Right lung (tissue), 10 donors: ENCODE measurements around the gene OR52I1. TPM values are rescaled to one million over a fixed set of nuclear protein-coding genes. Genes with fewer than 3 reads are reported as not detected.

Experiments used
- DNase-seq, 2 donors: peaks; one replicate each; pipeline ENCODE4 v3.0.0-alpha.2; 2013
- long read RNA-seq, 8 donors: transcript quantifications; one replicate each; lab custom pipeline, GENCODE V29; 2026
- polyA plus RNA-seq, 5 donors: library from polyadenylated mRNA; unstranded; fragments of 120-200 nt; gene quantifications; one replicate each; pipeline versions ENCODE4 v1.2.1 to v1.2.3, GENCODE V29; 2013; ENCODE audit warnings: inconsistent platforms in 1 of 5, low replicate concordance in 1 of 5; ENCODE audit not compliant: insufficient read length in 5 of 5, insufficient read depth in 1 of 5

Gene OR52I1, protein sequence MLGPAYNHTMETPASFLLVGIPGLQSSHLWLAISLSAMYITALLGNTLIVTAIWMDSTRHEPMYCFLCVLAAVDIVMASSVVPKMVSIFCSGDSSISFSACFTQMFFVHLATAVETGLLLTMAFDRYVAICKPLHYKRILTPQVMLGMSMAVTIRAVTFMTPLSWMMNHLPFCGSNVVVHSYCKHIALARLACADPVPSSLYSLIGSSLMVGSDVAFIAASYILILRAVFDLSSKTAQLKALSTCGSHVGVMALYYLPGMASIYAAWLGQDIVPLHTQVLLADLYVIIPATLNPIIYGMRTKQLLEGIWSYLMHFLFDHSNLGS
- under 1 TPM; 0.04 to 0.12 (median 0.10) TPM for polyA plus RNA-seq
- long read RNA-seq, donor 1: 0 reads
- long read RNA-seq, donor 2: 0 reads
- long read RNA-seq, donor 3: 0 reads
- long read RNA-seq, donor 4: 0 reads
- long read RNA-seq, donor 5: 0 reads
- long read RNA-seq, donor 6, partial matches to known transcripts: 0 of 1 reads
- long read RNA-seq, donor 6, other reads (novel, unspliced or antisense): 0 of 1 reads
- long read RNA-seq, donor 7, partial matches to known transcripts: 0 of 1 reads
- long read RNA-seq, donor 7, other reads (novel, unspliced or antisense): 0 of 1 reads
- long read RNA-seq, donor 8: 0 reads

DNA sequence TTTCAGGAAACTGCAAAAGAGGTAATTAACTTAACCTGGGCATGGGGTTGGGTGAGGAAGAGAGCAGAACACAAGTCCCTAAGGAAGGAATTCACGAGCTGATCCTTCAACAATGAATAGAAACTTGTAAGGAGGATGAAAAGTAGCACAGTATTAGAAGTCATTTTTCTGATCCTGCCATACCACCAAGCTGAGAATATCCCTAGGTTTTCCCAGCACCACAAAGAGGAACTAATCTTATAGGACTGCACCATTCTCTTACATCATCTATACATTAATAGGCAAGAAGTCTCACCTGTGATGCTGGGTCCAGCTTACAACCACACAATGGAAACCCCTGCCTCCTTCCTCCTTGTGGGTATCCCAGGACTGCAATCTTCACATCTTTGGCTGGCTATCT, at the start of gene OR52I1:
Gene OR52I1 (plus strand): TSS at position 301 of the 400 bp plus-strand sequence. CDS start 0 bp downstream, at position 301.
- no peak for DNase-seq

DNA sequence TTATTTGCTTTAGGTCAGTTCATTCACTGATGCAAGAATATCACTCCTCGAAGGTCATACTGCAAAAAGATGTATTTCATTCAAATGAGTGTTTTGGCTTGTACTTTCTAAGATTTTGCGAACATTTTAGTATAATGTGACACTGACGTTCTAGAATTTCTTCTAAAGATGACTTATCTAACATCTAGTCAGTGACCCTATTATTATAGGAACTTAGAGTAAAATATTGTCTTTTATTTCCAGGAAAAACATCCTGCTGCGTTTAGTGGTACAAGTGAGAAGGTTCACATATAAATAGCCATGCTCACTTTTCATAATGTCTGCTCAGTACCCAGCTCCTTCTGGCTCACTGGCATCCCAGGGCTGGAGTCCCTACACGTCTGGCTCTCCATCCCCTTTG, 48.9 kb upstream of the OR52I1 start, which contains the start of gene OR52M1:
Gene OR52M1 (plus strand): TSS at position 301 of the 400 bp plus-strand sequence. CDS start 0 bp downstream, at position 301.
- no peak for DNase-seq

DNA sequence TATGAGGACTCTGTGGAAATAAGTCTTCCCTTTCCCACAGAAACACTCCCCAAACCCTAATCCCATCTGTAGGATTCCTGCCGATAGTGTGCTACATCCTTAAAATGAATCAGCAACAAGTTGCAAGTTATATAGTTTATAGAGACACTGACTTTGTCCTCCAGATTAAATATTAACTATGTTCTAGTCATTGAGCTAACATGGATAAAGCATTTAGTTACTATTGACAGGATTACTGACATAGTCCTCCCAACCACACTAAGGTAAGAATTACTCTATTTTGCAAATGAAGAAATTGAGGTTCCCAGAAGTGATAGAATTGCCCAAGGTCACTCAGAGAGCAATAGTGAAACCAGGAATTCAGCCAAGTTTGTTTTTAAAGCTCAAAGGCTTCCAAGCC, 47.0 kb upstream of the OR52I1 start:
- DNase-seq: no peak

DNA sequence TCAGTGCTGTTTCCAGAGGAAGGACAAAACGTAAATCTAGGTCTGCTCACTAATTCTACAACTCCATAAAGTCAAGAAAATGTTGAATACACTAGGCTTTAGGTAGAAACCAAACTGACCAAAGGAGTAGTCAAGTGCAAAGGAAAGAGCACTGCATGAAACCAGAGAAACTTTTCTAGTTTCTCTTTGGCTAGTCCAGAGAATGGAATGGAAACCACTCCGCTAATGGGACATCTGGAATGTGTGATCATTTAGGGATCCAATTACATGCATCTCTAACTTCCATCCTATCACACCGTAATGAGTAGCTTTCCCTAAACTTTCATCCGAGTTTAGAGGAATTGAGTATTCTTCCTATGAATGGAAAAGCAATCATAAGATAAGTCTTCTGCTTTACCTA, 46.4 kb upstream of the OR52I1 start:
- DNase-seq: no peak

DNA sequence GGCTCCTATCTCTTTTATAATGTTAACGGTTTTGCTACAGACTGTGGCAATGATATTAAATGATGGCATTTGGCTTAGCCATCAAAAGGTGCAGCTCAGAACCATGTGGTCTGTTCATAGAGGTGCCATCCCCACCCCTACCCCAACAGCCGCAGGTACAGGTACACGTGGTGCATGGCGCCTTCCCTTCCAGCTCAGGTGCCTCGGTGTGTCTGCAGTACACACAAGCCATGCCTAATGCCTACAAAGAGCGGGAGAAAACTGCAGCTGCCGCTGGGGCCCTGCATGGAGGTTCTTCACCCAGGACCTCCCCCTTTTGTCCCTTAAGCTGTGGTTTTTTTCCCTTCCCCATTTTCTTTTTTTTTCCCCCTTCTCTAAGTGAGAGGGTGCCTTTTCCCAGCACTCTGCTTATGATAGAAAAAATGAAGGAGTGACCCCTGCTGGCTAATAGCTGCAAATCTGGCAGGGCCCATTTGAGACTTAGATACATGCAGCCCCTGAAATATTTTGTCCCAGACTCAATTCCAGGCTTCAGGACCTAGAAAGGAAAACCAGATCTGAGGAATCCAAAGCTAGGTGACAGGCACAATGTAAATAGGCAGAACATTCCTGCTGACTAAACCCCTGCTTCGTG, 42.4 kb upstream of the OR52I1 start:
- no peak for DNase-seq

DNA sequence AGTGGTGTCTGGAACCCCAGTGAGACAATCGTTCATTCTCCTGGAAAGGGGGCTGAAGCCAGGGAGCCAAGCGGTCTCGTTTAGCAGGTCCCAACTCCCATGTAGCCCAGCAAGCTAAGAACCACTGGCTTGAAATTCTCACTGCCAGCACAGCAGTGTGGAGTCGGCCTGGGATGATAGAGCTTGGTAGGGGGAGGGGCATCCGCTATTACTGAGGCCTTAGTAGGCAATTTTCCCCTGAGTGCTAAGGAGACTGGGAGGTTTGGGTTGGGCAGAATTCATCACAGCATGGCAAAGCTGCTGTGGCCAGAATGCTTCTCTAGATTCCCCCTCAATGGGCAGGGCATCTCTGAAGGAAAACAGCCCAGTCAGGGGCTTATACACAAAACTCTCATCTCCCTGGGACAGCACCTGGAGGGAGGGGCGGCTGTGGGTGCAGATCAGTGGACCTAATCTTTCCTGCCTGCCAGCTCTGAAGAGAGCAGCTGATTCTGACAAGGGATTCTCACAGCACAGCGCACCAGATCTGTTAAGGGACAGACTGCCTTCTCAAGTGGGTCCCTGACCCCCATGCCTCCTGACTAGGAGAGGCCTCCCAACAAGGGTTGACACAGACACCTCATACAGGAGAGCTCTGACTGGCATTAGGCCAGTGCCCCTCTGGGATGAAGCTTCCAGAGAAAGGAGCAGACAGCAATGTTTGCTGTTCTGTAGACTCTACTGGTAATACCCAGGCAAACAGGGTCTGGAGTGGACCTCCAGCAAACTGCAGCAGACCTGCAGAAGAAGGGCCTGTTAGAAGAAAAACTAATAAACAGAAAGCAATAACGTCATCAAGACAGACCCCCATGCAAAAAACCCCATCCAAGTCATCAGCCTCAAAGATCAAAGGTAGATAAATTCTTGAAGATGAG, 34.1 kb upstream of the OR52I1 start:
- no peak for DNase-seq

DNA sequence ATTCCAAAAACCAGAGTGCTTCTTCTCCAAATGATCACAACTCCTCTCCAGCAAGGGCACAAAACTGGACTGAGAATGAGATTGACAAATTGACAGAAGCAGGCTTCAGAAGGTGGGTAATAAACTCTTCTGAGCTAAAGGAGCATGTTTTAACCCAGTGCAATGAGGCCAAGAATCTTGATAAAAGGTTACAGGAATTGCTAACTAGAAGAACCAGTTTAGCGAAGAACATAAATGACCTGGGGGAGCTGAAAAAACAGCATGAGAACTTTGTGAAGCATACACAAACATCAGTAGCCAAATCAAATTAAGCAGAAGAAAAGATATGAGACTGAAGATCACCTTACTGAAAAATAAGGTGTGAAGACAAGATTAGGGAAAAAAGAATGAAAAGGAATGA, 33.4 kb upstream of the OR52I1 start:
- DNase-seq: peak; percentile 20 to 24

DNA sequence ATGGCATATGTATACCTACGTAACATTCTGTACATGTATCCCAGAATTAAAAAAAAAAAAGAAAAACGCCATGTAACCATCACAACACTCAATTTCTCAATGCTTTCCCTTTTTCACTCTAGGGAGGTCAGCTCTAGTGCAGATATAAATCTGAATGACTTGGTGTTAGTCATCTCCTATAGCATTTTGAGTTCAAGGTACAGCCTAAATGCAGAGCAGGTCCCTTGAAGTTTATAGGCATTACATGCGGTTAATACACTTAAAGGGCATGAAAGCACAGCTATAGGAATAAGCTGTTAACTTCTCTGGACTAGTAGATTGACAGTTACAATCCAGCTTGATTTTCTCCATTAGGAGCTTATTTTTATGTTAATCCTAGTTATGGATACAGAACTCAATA, 28.5 kb upstream of the OR52I1 start:
- no peak for DNase-seq

DNA sequence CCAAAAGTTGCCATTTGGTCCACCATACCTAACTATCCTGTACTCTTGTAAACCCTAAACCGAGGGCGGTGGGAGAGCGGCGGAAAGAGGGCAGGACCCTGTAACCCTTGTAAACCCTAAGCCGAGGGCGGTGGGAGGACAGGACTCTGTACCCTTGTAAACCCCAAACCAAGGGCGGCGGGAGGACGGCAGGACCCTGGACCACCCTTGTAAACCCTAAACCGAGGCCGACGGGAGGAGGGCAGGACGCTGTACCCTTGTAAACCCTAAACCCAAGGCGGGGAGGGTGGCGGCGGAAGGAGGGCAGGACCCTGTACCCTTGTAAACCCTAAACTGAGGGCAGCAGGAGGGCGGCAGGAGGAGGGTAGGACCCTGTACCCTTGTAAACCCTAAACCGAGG, 24.8 kb upstream of the OR52I1 start:
- no peak for DNase-seq

DNA sequence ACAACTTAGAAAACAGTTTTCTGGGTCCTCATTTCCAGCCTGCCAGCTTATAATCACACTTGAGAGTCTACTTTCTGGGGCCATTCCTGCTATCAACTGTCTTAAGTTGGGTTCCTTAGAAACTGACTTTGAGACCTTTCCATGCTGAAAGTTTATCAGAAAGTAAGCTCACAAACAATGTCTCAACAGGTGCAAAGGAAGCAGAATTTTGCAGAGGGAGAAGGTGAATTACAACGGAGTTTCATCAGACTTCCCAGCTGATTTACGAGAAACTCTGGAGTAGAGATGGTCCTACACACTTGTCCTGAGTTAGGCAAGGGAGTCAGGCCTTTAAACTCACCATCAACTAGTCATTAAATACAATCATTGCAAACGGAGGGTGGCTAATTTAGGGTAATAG, 17.0 kb upstream of the OR52I1 start:
- no peak for DNase-seq

DNA sequence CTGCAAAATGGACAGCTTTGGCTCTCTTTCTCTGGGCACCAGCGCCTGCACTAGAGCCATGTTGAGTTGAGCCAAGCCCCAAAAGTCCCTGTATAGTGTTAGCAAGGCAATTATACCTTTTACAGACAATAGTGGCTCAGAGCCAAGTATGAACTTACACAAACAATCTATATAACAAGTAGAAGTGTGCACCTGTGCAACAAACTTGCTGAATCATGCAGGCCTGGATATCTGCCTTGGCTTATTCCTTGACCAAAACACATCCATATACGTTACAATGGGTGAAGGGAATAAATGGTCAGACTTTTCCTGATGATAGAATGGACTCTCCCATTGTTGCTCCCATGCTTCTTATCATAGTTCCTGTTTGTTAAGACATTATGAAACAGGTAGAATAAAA, 16.1 kb upstream of the OR52I1 start:
- DNase-seq: no peak

DNA sequence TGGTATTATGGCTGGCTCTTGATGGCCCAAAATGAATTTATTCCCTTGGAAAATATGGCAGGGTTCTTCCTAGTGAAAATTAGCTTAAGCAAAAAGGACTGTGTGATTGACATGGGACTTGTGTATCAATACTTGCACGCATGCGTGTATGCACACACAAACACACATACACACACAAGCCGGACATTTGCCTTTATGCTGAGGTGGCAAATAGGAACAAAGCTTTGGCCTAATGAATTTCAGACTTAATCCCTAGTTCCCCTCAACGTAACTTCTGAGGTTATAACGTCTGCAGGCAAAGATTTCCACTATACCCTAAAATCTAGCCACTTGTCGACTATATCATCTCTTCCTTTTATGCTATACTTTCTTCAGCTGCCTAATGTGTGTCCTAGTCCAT, 15.2 kb upstream of the OR52I1 start:
- no peak for DNase-seq

DNA sequence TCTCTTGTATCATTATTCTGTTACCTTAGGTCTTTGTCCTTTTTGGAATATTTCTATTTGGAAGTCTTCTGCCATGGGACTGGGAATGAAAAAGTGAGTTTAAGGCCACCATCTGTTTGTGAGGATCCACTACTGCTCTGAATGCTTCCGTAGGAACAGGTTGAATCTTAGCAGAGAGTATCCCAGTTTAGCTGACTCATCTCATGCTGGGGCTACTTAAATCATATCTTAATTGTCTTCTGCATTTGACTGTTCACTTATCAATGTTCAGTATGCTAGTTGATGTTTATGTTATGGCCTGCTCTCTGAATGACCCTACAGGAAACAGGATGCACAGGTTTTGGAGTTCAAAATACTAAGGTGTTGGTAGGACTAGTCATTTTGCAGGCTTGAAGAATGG, 13.7 kb upstream of the OR52I1 start:
- no peak for DNase-seq

DNA sequence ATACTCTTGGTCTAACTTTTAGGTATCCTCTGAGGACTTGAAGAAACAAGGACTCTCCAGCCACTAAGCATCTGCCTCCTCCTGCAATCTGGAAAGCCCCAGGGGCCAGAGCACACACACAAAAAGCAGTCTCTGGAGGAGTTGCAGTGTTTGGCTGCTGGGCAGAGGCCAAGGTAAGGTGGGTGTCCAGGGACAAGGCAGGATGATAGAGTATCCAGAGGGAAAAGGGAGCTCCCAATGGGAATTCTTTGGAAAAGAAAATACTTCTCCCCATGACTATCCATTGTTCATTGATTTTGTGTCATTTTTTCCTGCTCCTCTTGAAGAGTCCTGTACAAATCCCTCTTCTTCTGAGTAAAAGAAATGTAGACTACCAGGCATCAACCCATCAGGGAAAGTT, 12.4 kb upstream of the OR52I1 start, which contains the start of gene OR52I2:
Gene OR52I2 (plus strand): TSS at position 301 of the 400 bp plus-strand sequence.
- DNase-seq: no peak

DNA sequence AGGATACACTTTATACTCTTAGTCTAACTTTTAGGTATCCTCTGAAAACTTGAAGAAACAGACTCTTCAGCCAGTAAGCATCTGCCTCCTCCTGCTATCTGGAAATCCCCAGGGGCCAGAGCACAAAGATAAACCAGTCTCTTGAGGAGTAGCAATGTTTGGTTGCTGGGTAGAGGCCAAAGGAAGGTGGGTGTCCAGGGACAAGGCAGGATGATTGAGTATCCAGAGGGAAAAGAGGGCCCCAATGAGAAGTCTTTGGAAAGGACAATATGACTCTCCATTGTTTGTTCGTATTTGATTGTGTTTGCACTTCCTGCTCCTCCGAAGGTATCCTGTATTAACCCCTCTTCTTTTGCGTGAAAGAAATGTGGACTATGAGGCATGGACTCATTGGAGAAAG, 4.8 kb upstream of the OR52I1 start:
- no peak for DNase-seq

DNA sequence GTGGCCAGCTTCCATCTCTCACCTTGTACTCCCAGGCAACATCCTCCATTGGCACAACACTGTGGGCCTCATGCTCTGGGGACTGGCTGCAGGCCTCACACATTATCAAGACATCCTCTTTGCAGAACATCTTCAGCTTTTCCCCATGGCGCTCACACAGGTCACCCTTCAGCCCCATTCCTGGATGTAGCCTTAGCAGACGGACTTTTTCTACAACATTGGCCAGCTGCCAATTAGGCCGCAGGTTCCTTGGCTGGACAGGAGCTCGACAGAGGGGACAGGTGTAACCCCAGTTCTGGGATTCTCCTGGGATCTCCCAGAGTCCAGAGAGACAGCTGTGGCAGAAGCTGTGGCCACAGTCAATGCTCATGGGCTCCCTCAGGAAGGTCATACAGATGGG, 11.2 kb downstream of the OR52I1 start:
- no peak for DNase-seq

DNA sequence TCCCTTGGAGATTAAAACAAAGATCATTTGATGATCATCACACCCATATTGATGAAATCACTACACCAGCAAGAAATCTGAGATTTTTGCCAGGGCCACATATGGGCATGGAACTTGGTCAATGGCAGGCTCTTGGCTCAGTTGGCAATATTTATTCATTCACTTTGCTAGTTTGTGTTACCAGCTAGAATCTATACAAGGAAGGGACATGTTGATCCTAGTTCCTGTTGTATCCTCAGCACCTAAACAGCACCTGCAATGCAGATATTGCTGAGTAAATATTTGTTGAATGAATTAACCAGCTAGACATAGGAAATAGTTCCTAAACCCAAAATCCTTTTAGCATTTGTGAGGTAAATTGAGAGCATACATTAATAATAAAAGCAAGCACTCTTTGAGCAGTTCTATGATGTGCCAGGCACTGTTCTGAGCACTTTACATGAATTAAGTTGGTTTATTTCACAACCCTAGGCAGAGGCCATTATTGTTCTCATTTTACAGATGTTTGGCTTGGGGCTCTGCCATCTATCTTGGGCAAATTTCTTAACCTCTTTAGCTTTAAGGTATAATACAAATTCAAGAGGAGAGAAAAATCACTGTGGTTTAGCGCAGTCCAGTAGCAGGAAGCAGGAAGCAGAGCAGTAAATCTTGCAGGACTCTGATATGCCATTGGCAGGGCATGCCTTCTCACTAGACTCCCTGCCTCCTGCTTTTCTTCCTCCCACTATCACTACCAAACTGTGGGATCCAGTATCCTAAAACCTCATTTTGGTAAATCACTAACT, 12.6 kb downstream of the OR52I1 start:
- DNase-seq: peak in 1 of 2 donors; percentile 16

DNA sequence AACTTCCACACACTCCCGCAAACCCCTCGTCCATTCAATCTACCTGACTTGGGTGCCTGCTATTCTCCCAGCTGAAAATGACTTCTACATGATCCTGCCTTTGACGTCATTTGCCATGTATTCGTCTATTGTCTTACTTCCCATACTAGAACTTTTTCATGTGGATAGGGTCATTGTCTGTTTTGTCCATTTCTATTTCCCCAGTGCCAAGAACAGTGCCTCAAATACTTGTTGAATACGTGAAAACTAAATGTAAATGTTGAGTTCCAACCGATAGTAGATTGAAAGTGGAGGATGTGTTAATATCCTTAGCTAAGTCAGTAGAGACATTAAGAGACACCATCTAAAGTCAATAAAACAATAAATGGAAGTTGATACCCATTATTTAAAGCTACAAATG, 13.3 kb downstream of the OR52I1 start:
- peak in 1 of 2 donors; percentile 8 for DNase-seq

DNA sequence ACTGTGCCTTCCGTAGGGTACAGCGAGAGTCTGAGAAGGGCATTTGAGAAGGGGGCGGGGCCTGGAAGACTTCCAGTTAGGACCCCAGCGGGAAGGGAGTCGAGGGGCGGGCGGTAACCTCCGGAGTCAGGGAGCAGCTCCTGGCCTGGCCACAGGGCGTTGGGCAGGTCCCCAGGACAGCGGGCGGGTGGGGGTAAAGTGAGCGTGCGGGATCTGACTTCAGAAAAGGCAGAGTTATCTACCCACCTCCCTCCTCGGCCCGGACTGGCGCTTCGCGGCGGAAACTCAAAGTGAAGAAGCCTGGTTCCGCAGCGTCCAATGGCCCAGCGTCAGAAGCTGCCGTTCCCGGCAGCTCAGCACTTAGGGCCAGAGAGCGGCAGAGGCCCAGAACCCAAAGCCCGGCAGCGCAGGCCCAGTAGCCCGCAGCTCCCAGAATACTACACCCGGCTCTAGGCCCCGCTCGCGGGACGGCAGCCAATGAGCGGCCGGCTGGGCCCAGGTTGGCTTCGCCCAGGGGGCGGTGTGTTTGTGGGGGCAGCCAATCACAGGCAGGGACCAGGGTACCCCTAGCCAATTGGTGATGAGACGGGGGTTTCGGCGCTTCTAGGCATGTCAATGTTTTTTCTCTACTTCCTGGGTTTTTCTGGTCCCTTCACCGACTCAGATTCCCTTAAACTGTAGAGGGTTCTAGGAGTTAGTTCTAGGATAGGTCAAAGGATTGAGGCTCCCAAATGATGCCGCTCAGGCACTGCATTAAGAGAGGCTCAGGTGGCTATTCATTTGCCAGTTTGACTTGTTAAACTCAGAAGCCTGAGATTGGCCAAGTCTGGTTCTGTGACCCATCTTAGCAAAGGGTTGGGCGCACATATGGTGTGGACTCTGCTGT, 14.2 kb downstream of the OR52I1 start, which contains the start of gene TRIM68:
Gene TRIM68 (minus strand): TSS at position 451 of the 886 bp plus-strand sequence. CDS start 2,727 bp downstream, outside the sequence.
- peak; percentile 93 for DNase-seq
